Right forelimb (tissue), 1 donor: ENCODE data around the gene ARHGAP25.

Source experiments
- DNase-seq: peaks from one replicate; pipeline ENCODE4 v3.0.0-alpha.2; 2018

Gene ARHGAP25

GRCh38 chr2:68837164-68837860 lies 102.7 kb downstream of the ARHGAP25 start:
- no peak for DNase-seq

- no peak for DNase-seq
These were observed 103.3 kb downstream of the ARHGAP25 start for GRCh38 chr2:68837861-68838341.

- DNase-seq: no peak
These were observed 104.0 kb downstream of the ARHGAP25 start for GRCh38 chr2:68838641-68839040.

- no peak for DNase-seq
These were observed 104.7 kb downstream of the ARHGAP25 start for GRCh38 chr2:68839260-68839833.

GRCh38 chr2:68845043-68845442 lies 110.4 kb downstream of the ARHGAP25 start:
- DNase-seq: no peak

- DNase-seq: no peak
These were observed 111.5 kb downstream of the ARHGAP25 start for GRCh38 chr2:68846091-68846490.

- DNase-seq: no peak
These were observed 113.1 kb downstream of the ARHGAP25 start for GRCh38 chr2:68847751-68848150.

GRCh38 chr2:68849579-68850030 lies 115.0 kb downstream of the ARHGAP25 start:
- DNase-seq: no peak

- DNase-seq: no peak
These were observed 115.9 kb downstream of the ARHGAP25 start for GRCh38 chr2:68850524-68850923.

- no peak for DNase-seq
These were observed 118.4 kb downstream of the ARHGAP25 start for GRCh38 chr2:68853035-68853434.

- no peak for DNase-seq
These were observed 119.3 kb downstream of the ARHGAP25 start for GRCh38 chr2:68853915-68854314.

GRCh38 chr2:68854476-68854875 lies 119.9 kb downstream of the ARHGAP25 start:
- no peak for DNase-seq

- no peak for DNase-seq
These were observed 120.9 kb downstream of the ARHGAP25 start for GRCh38 chr2:68855550-68855949.

GRCh38 chr2:68857202-68857845 lies 122.7 kb downstream of the ARHGAP25 start:
- no peak for DNase-seq

GRCh38 chr2:68857855-68858456 lies 123.3 kb downstream of the ARHGAP25 start:
- DNase-seq: no peak

GRCh38 chr2:68860111-68860510 lies 125.5 kb downstream of the ARHGAP25 start:
- DNase-seq: no peak

- DNase-seq: no peak
These were observed 126.7 kb downstream of the ARHGAP25 start for GRCh38 chr2:68861330-68861729.

- no peak for DNase-seq
These were observed 128.3 kb downstream of the ARHGAP25 start for GRCh38 chr2:68862889-68863288.

- no peak for DNase-seq
These were observed 129.4 kb downstream of the ARHGAP25 start for GRCh38 chr2:68863996-68864395.

GRCh38 chr2:68865108-68865507 lies 130.5 kb downstream of the ARHGAP25 start:
- no peak for DNase-seq

- DNase-seq: no peak
These were observed 135.6 kb downstream of the ARHGAP25 start for GRCh38 chr2:68870215-68870614.

GRCh38 chr2:68871159-68871764 lies 136.7 kb downstream of the ARHGAP25 start, which contains the start of gene BMP10:
Gene BMP10, minus strand, starts transcription at chr2:68871397. Its CDS starts 39 bp downstream, at chr2:68871358.
- no peak for DNase-seq
